NCI-H2171 (cell line): ENCODE measurements around the gene MBNL1.
"Not testable (repeated sequence)": the region's sequence is repeated elsewhere in the genome, so short reads cannot be mapped to it uniquely, and the experiment has no call there.

Experiments
- DNase-seq: peaks from one replicate; lab custom pipeline; 2025; lab: John Stamatoyannopoulos, UW

The MBNL1 gene

DNA sequence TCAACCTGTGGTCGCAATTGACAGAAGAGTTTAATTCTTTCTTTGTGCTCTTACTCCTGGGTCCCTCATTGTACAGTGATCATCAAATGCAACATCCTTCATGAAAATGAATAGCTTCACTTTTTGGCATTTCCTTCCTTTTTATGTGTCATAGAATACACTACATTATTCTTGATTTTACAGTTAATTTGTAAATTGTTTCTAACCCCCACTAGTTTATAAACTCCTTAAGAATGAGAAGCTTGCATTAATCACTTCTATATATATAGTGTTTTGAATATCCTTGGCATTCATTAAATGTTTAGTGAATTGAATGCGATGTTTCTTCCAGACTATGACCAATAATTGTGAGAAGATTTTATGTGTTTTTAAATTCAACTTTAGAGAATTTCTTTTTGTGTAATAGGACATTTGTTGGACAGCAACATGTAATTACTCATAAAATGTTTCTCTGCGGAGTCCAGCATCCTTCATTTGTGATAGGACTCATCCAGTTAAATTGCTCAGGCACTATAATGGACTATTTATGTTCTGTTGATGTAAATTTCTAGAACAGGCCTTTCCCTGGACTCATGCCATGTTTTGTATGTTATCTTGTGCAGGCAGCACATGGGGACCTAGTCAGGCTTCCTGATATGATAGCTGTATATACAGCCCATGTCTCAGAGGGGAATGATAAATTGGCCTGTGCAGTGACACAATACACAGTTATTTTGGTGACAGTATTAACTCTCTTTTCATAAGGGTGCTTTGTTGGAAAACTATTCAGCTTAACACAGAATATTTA is 51.3 kb downstream of the MBNL1 start:
- no peak for DNase-seq

DNA sequence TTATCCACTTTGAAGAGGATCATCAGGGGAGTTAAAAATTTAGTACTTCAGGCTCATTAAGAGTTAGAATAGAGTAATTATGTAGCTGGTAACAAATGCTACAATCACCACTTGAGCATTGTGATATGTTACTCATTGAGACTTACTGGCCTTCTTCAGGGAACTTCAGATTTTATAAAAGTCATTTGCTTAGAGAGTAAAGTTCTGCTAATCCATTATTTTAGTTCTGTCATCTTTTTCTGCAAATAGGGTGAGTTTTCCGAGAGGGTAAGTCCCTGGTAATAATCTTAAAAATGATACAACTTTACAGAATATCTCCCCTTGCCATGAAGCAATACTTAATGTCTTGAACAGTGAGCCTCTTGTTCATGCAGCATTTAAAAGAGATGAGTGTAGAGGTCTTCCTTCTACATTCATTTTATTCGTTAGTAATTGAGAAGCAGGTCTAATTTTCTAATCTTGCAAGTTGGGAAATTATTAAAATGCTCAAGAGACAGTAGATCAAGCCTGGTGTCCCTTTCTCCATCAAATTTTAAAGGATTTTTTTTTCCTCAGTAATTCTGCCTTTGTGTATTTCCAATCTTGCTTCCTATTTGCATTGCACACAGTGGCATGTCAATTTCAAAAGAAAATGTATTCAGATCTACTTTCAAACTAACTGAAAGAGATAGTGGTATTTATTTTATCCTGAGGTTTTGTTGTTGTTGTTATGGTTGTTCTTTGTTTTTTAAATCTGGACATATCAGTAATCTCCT is 52.6 kb downstream of the MBNL1 start:
- no peak for DNase-seq

DNA sequence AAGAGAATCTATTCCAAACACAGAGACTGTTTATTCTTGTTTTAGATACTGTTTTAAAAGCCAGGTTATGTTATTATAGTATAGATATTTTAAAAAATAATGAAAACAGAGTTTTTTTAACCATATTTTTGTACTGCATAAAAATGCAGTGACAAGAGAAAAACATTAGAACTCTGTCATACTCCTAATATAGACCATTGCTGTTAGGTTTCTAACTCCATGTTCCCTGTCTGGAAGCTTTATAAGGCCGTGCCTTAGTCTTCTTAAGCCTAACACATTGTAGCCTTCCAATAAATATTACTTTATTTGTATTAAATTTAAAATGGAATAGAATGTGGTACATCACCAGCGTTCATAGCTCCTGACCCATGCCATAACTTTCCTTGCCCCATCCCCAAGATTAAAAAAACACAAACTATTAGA is 53.2 kb downstream of the MBNL1 start:
- no peak for DNase-seq

DNA sequence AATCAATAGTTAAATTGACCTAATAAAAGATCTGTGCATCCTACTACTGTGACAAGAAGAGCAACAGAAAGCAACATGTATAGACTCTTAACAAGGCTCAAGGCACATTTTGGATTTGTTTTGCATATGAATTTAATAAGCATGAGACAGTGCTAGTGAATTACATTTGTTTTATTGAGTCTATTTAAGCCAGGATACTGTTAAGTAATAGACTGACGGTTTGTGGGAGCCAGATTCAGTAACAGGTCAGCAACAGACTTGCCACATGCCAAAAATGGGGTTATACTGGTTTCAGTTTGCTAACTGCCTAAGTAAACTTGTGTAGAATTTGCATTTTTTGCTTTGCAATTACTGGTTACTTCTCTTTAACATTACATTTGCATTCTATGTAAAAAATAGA is 54.0 kb downstream of the MBNL1 start:
- DNase-seq, result no peak

DNA sequence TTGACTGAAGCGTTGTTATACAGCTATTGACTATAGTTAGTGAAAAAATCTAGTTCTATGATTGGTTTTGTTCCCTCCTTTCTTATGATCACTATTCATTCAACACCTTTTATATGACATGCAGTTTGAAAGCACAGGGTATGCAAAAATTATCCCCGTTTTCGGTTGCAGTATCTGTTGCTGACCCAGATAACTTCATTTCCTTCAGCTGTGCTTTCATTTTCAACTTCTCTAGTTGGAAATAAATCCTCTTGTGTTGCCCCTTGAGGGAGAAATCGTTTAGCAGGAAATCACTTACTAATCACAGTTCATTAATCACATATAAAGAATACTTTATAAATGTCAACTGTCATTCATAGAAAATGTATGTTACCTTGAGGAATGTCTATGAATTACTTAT is 55.1 kb downstream of the MBNL1 start:
- DNase-seq, result no peak

DNA sequence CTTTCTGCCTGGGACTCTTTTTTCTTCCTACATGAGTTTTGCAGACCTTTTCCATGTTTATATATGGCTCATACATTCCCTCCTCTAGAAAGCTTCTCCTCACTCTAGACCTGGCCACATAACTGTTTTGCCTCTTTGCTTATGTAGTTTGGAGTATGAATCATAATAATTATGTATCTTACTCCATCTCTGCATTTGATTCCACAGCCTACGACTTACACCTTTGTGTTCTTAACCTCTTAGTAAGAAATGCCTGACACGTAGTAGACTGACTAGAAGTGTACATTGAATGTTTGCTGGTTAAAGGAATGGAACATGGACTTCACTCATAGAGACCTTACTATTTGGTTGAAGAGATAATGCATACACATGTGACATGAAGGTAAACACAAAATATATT is 56.4 kb downstream of the MBNL1 start:
- no peak for DNase-seq

DNA sequence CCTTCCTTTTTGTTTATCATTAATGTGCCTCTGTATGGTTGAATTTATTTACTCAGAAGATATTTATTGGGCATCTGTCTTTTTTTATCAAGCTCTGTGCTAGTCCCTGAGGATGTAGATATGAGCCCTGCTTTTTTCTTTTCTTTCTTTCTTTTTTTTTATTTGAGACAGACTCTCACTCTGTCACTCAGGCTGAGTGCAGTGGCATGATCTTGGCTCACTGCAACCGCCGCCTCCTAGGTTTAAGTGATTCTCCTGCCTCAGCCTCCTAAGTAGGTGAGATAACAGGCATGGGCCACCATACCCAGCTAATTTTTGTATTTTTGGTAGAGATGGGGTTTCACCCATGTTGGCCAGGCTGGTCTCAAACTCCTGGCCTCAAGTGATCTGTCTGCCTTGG is 58.5 kb downstream of the MBNL1 start:
- no peak for DNase-seq

DNA sequence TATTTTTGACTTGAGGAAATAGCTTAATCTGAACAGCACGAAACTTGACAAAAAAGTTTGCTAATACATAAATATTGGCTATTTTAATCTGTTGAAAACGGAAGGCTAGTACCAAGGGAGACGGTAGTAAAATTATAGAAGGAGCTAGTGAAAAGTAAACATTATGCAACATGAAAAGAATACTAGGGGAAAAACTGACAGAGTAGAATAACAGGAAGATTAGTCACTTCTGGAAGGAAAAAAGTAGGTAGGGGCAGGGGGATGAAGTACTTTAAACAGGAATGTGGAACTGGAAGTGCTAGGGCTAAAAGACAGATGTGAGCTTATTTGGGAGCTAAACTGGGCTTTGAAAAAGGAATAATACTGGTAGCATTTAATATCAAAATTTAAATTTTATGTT is 60.1 kb downstream of the MBNL1 start:
- DNase-seq, result no peak

DNA sequence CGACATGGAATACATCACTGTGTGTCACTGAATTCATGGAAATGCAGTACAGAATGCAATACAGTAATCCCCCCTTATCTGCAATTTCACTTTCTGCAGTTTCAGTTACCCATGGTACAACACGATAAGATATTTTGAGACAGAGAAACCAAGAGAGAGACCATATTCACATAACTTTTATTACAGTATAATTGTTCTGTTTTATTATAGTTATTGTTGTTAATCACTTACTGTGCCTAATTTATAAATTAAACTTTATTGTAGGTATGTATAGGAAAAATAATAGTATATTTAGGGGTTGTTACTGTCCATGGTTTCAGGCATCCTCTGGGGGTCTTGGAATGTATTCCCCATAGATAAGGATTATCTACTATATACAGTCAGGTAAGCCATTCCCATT is 61.8 kb downstream of the MBNL1 start:
- no peak for DNase-seq

DNA sequence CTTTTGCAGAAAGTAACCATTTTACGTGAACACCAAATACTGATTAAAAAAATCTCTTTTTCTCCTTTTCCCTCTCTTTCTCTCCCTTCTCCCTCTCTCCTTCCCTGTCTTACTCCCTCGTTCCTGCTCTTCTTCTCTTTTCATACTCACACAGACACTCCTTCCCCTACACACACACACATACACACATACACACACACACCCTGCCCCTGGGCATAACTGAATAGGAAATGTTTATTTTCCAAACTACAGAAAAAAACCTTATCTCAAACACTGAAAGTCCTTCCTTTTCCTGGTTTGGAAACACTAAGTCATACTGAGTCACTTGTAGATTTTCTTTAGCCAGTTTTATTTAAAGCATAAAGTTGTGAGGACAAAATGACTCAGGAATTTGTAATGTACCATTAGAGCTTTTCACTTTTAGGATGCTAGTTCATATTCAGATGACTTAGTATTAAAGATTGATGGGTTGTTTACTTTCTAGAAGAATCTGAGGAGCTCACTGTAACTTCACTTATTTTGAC is 62.4 kb downstream of the MBNL1 start:
- no peak for DNase-seq

DNA sequence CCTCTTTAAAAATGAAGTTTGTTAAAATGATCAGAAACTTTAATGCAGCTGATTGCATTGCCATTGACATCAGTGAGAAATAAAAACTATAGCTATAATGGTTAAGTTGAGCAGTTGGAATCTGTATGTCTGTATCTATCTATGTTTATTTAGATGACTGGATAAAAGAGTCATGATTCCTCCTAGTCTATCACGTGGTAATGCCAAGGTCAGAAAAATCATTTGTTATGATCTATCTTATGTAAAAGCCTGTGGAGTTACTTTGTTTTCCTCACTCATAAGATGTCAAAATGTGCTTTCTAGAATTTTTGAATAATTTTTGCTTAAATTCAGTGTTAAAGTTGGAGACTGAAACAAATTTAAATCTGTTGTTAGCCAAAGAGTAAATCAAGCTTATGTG is 63.3 kb downstream of the MBNL1 start:
- DNase-seq, result no peak

DNA sequence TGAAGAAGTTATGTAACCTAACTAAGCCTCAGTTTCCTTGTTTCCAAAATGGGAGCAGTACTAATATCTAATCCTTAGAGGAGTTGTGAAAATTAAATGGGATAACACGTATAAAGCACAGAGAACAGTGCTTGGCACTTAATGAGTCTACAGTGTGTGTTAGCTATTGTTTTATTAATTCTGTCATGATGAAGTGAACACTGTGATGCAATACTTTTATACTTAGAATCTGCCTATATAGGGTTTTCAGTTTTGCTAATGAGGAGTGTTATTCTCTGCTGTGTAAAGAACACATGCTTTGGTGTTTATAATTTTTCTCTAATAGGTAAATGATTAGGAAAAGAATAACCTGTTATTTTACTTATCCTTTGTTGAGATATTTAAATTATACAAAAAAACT is 65.2 kb downstream of the MBNL1 start:
- no peak for DNase-seq

DNA sequence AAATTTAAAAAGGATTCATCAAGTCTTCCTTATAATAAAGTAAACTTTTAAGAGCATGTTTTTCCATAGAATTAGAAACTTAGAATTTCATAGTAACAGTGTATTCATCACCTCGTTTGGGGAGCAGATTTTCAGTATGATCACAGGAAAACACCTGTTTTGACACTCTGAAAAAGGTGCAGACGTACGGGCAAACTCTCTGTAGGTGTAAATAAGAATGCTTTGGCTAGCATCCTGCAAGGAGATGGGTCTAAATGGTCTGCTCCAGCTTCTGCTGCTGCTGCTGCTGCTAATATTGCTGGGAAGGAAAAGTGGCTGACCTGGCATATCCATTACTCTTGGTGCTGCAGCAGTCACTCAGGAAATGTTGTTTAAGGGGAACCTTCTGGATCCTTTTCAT is 66.0 kb downstream of the MBNL1 start:
- no peak for DNase-seq

DNA sequence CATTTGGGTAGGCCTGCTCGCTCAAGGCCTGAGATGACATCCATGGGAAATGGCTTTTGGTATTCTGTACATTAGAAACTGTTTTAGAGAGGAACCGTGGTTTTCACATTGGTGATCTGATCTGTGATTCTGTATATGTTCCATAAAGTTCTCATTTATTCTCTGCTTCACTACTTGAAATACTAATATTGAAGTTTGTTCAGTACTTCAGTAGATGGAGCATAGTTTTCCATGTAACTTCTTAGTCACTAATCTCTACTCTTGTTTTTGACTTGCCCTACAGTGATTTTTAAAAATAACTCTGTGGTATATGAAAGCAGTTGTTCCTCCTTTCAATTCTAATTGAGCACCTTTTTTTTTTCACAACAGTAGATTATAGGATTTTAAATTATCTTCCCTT is 66.5 kb downstream of the MBNL1 start:
- no peak for DNase-seq

DNA sequence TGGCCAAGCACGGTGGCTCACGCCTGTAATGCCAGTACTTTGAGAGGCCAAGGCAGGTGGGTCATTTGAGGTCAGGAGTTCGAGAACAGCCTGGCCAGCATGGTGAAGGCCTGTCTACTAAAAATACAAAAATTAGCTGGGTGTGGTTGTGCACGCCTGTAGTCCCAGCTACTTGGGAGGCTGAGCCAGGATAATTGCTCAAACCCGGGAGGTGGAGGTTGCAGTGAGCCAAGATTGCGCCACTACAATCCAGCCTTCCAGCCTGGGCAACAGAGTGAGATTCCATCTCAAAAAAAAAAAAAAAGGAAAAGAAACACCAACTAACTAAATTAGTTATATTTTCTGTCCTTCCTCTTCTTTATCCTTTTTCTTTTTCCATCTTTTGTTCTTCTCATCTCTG is 68.6 kb downstream of the MBNL1 start:
- DNase-seq, result not testable (repeated sequence)

DNA sequence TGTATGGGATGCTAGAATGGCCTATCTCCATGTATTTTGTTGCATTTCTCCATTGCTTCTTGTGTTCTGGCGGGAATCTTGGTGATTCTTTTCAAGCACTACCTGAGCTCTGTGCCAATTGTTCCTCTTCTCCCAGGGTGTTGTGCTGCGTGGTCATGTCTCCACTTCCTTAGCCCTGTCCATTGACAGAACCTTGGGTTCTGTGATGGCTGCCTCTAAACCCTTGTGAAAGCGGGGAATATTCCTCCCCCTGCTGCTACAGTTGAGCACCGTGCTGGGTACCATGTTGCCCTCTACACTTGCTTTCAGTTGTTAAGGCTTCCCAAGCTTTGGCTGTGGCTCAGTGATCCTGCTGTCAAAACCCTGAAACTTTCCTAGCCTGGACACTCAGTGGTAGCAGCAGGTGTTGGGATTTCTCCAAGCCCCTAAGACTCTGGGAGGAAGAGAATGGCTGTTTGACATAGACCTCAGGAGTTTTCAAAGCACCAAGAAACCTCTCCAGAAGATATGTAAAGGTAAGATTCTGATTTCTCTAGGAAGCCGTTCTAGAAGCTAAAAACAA is 69.5 kb downstream of the MBNL1 start:
- DNase-seq, result no peak

DNA sequence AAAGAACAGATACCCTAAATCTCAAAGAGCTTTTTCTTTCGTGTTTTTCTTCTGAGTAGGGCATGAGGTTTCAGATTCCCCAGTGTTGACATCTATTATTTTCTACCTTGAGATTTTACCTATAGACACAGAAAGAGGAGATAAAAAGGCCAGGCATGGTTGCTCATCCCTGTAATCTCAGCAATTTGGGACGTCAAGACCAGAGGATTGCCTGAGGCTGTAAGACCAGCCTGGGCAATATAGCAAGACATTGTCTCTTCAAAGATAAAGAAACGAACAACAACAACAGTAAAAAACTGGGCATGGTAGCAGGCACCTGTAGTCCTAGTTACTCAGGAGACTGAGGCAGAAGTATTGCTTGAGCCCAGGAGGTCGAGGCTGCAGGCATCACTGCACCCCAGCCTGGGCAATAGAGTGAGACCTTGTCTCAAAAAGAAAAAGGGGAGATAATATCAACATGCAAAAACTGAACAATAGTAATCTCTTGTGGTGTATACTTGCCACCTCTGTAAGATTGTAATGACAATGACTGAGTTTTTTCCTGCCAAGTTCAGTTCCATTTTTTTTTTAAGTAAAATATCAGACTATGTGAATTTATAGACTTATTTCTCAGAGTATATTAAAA is 71.3 kb downstream of the MBNL1 start:
- DNase-seq, result no peak

DNA sequence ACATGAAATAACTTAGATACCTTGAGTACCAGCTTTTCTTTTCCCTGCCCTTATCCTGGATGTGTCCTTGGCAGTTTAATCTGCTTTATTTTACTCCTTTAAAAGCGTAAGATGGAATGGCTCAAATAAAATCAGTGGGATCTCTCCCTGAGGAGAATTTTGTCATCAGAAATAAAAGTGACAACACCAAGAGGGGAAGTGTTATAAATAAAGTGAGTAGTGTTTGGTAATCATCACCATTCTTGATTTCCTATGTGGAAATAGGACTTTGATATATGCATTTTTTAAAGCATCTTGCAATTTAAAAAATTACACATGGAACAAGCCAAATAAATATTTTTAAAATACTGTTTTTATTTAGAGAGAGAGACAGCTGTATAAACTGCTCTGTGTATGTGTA is 76.5 kb downstream of the MBNL1 start:
- DNase-seq, result no peak

DNA sequence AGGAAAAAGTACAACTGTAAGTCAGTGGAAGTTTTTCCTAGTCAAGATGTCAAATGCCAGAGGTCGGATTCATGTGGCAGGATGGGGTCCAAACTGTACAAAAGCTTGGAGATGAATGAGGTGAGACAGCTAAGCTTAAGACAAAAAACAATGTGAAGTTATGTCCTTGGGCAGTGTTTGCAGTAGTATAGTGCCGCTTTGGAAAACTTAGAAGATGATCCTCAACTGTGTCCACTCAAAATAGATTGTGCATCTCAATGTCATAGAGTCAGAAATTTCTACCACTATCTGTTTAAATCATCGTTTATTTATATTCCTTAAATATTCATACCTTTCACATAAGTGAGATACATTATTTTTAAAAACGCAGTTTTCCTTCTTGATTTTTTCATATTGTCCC is 77.3 kb downstream of the MBNL1 start:
- DNase-seq, result no peak

DNA sequence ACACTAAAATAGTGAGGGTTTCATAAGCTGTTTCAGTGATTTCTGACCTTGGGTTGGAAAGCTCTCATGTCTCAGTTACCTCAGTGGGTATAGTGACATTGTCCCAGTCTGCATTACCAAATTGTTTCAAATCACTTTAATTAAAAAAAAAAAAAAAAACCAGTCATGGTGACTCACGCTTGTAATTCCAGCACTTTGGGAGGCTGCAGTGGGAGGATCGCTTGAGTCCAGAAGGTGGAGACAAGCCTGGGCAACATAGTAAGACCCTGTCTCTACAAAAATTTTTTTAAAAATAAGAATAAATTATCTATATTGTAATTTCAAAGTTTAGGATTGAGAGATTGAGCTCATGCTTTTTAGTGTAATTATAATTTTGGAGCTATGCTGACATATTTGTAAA is 78.0 kb downstream of the MBNL1 start:
- no peak for DNase-seq

DNA sequence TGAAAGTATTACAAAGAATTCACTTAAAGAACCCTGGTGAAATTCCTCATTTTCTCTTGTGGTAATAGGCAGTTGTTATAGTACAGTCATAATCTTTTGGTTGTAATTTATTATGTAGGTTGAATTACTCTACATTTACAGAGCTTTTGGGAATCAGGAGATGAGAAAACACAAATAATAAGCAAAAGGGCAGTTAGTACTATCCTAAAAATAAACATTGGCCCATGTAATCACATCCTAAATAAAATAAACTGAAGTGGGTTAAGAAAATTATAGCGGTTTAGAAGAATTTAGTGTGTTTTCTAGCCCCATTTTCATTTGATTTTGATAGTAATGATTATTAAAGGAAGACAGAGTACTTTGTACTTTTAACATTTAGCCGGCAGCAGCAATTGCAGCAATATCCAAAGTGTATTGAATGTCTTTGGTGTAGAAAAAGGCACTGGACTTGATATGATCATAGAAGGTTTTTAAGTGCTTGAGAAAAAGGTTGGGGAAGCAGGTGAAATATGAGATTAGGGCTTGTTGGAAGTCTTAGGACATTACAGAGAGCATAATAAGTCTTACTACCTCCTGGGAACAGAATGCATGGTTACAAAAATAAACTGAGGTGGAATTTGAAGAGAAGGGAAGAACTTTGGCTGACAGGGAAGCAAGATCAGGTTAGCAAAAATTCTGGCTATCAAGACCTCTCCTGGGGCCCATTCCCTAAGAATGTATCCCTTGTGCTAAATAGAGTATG is 79.9 kb downstream of the MBNL1 start:
- DNase-seq, result no peak

DNA sequence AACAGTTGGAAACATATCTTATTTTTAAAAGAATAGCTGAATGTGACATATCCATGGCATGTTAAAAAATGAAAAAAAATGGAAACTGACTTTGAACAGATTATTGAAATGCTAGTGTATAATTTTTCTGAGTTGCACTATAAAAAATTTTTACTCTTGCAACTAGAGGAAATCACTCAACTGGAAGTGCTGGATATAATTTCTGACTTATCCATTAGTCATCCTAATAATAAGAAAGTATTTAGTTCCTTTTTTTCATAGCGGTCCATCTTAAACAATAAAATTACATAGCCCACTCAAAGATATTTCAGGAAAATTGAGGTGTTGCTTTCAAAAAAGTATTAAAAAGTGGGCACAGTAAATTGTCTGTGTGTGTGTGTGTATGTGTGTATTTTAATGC is 80.7 kb downstream of the MBNL1 start:
- DNase-seq, result no peak
